ENCODE results near the gene DNM1L.

GRCh38 chr12:32679091-32679919 lies at the start of gene DNM1L:
- no peak for TF ChIP-seq CTCF (IDR thresholded peaks at IDR 0.05)
- no peak for TF ChIP-seq POLR2A (IDR thresholded peaks at IDR 0.05)

All from lower leg skin (tissue), 3 donors.